NCI-H2171 treated with DMSO at 0.1 percent for 48 hours (cell line): ENCODE data around the gene GRIN2C.
"Not testable (repeated sequence)": the region's sequence is repeated elsewhere in the genome, so short reads cannot be mapped to it uniquely, and the experiment has no call there.

ENCODE experiments used
- DNase-seq: peaks from one replicate; lab custom pipeline; 2025; lab: John Stamatoyannopoulos, UW

The GRIN2C gene

GRCh38 chr17:74859459-74860228 lies at the start of gene GRIN2C:
Gene GRIN2C (minus strand): TSS chr17:74859885. CDS start chr17:74855092, 4,793 bp downstream.
- no peak for DNase-seq

GRCh38 chr17:74909097-74909496 lies 49.4 kb upstream of the GRIN2C start:
- DNase-seq: not testable (repeated sequence)

GRCh38 chr17:74907012-74907411 lies 47.3 kb upstream of the GRIN2C start:
- DNase-seq: no peak

- not testable (repeated sequence) for DNase-seq
Measured at GRCh38 chr17:74906214-74906793, 46.6 kb upstream of the GRIN2C start.

- no peak for DNase-seq
Measured at GRCh38 chr17:74904687-74905409, 45.2 kb upstream of the GRIN2C start.

GRCh38 chr17:74903671-74904070 lies 44.0 kb upstream of the GRIN2C start:
- no peak for DNase-seq

GRCh38 chr17:74903034-74903433 lies 43.3 kb upstream of the GRIN2C start:
- no peak for DNase-seq

- DNase-seq: no peak
Measured at GRCh38 chr17:74901353-74902135, 41.9 kb upstream of the GRIN2C start.

- DNase-seq: no peak
Measured at GRCh38 chr17:74900208-74900607, 40.5 kb upstream of the GRIN2C start.

GRCh38 chr17:74898376-74898946 lies 38.8 kb upstream of the GRIN2C start:
- no peak for DNase-seq

- DNase-seq: no peak
Measured at GRCh38 chr17:74893936-74894671, 34.4 kb upstream of the GRIN2C start.

- DNase-seq: no peak
Measured at GRCh38 chr17:74892974-74893911, 33.6 kb upstream of the GRIN2C start, which contains the start of gene FADS6. Gene FADS6 (minus strand): TSS chr17:74893633. CDS start chr17:74893595, 38 bp downstream.

GRCh38 chr17:74892013-74892841 lies 32.5 kb upstream of the GRIN2C start:
- no peak for DNase-seq

GRCh38 chr17:74890554-74890953 lies 30.9 kb upstream of the GRIN2C start:
- no peak for DNase-seq

- DNase-seq: no peak
Measured at GRCh38 chr17:74888469-74888868, 28.8 kb upstream of the GRIN2C start.

- no peak for DNase-seq
Measured at GRCh38 chr17:74883241-74883745, 23.6 kb upstream of the GRIN2C start.

GRCh38 chr17:74882517-74883240 lies 23.0 kb upstream of the GRIN2C start:
- no peak for DNase-seq

- no peak for DNase-seq
Measured at GRCh38 chr17:74881073-74881472, 21.4 kb upstream of the GRIN2C start.
